GM12875 (cell line): ENCODE results near the gene CST7.

Source experiments
- H3K4me3 ChIP-seq: one replicate; pipeline ENCODE4 v1.5.1; 2011; ENCODE audit warnings: low read depth, low read length, control low read depth
- CTCF ChIP-seq: IDR thresholded peaks from 2 replicates; pipeline ENCODE4 v1.5.1; 2011; ENCODE audit warnings: low read depth, mild to moderate bottlenecking, control low read depth, inconsistent platforms, low read length, moderate library complexity, borderline replicate concordance; ENCODE audit not compliant: insufficient read depth

CST7 gene

GRCh38 chr20:24970030-24970553 lies 21.0 kb downstream of the CST7 start:
- no peak overlapping the region for H3K4me3 ChIP-seq
- no peak for TF ChIP-seq CTCF

- no peak for TF ChIP-seq CTCF
Measured at GRCh38 chr20:24970754-24971153, 21.7 kb downstream of the CST7 start.

GRCh38 chr20:24971376-24972101 lies 22.5 kb downstream of the CST7 start:
- H3K4me3 ChIP-seq, result no peak overlapping the region
- TF ChIP-seq CTCF, result no peak

More at GRCh38 chr20:24970754-24971153, 21.7 kb downstream of the CST7 start:
- no peak overlapping the region for H3K4me3 ChIP-seq

- no peak overlapping the region for H3K4me3 ChIP-seq
- no peak for TF ChIP-seq CTCF
Measured at GRCh38 chr20:24972341-24972740, 23.3 kb downstream of the CST7 start.

GRCh38 chr20:24977336-24977735 lies 28.3 kb downstream of the CST7 start:
- H3K4me3 ChIP-seq, result no peak overlapping the region
- no peak for TF ChIP-seq CTCF

- no peak overlapping the region for H3K4me3 ChIP-seq
- TF ChIP-seq CTCF, result no peak
Measured at GRCh38 chr20:24977797-24978196, 28.7 kb downstream of the CST7 start.

- TF ChIP-seq CTCF, result no peak
- no peak overlapping the region for H3K4me3 ChIP-seq
Measured at GRCh38 chr20:24978513-24978912, 29.4 kb downstream of the CST7 start.
